COLO668 (cell line): ENCODE data around the gene SCYL1.

Experiments used
- DNase-seq: peaks from one replicate; lab custom pipeline; 2025; ENCODE audit not compliant: unreplicated experiment; lab: John Stamatoyannopoulos, UW

The SCYL1 gene

GRCh38 chr11:65524741-65525545 lies at the start of gene SCYL1:
SCYL1 (plus strand) TSS chr11:65525083; CDS start chr11:65525154, 71 bp downstream.
- DNase-seq, result peak; percentile 68

- no peak for DNase-seq
Measured at GRCh38 chr11:65476632-65477148, 48.2 kb upstream of the SCYL1 start.

GRCh38 chr11:65477149-65477965 lies 47.5 kb upstream of the SCYL1 start:
- peak; percentile 98 for DNase-seq

GRCh38 chr11:65478388-65479183 lies 46.3 kb upstream of the SCYL1 start:
- peak; percentile 66 for DNase-seq

- peak; percentile 52 for DNase-seq
Measured at GRCh38 chr11:65479184-65480145, 45.4 kb upstream of the SCYL1 start.

- no peak for DNase-seq
Measured at GRCh38 chr11:65482306-65482850, 42.5 kb upstream of the SCYL1 start.

- DNase-seq, result no peak
Measured at GRCh38 chr11:65485920-65486219, 39.0 kb upstream of the SCYL1 start.

- no peak for DNase-seq
Measured at GRCh38 chr11:65486570-65487466, 38.1 kb upstream of the SCYL1 start.

GRCh38 chr11:65487467-65488272 lies 37.2 kb upstream of the SCYL1 start:
- DNase-seq, result peak; percentile 97

- no peak for DNase-seq
Measured at GRCh38 chr11:65488273-65489034, 36.4 kb upstream of the SCYL1 start.

GRCh38 chr11:65489035-65489705 lies 35.7 kb upstream of the SCYL1 start:
- no peak for DNase-seq

- DNase-seq, result peak; percentile 39
Measured at GRCh38 chr11:65489706-65490320, 35.1 kb upstream of the SCYL1 start.

- DNase-seq, result no peak
Measured at GRCh38 chr11:65491163-65491465, 33.8 kb upstream of the SCYL1 start.

- DNase-seq, result peak; percentile 91
Measured at GRCh38 chr11:65491614-65492386, 33.1 kb upstream of the SCYL1 start.

GRCh38 chr11:65492387-65492636 lies 32.6 kb upstream of the SCYL1 start:
- no peak for DNase-seq
